GM19372 (cell line): ENCODE measurements around the gene DENND10.
"Not testable (repeated sequence)": the region's sequence is repeated elsewhere in the genome, so short reads cannot be mapped to it uniquely, and the experiment has no call there.

Experiments
- ATAC-seq: cut with Tn5 transposase; IDR thresholded peaks from one replicate; pipeline ENCODE4 v1.9.1; 2021; ENCODE audit warnings: mild to moderate bottlenecking, low read depth, moderate library complexity; ENCODE audit not compliant: unreplicated experiment

The DENND10 gene

GRCh38 chr10:119165171-119166117 lies 61.5 kb downstream of the DENND10 start, which contains the start of gene SFXN4:
TSS of gene SFXN4 (minus strand) at chr10:119165714. CDS start at chr10:119165647, 67 bp downstream.
- ATAC-seq: peak; percentile 88

GRCh38 chr10:119166118-119166500 lies 62.2 kb downstream of the DENND10 start:
- peak; percentile 1 for ATAC-seq

GRCh38 chr10:119166564-119166963 lies 62.7 kb downstream of the DENND10 start:
- ATAC-seq: no peak

GRCh38 chr10:119167041-119167440 lies 63.1 kb downstream of the DENND10 start:
- no peak for ATAC-seq

GRCh38 chr10:119174109-119174508 lies 70.2 kb downstream of the DENND10 start:
- ATAC-seq: no peak

- ATAC-seq: no peak
These were observed 72.3 kb downstream of the DENND10 start for GRCh38 chr10:119176166-119176565.

- no peak for ATAC-seq
These were observed 73.9 kb downstream of the DENND10 start for GRCh38 chr10:119177708-119178371.

- peak; percentile 92 for ATAC-seq
These were observed 74.6 kb downstream of the DENND10 start, which contains the start of gene PRDX3 for GRCh38 chr10:119178372-119179119. TSS of gene PRDX3 (minus strand) at chr10:119178812. CDS start at chr10:119178790, 22 bp downstream.

- ATAC-seq: not testable (repeated sequence)
These were observed 77.0 kb downstream of the DENND10 start for GRCh38 chr10:119180850-119181400.

- ATAC-seq: no peak
These were observed 79.9 kb downstream of the DENND10 start for GRCh38 chr10:119183664-119184412.
